ENCODE results near the gene PDSS1. TPM values are rescaled to one million over a fixed set of nuclear protein-coding genes. Genes with fewer than 3 reads are reported as not detected.
"Not testable (repeated sequence)": the region's sequence is repeated elsewhere in the genome, so short reads cannot be mapped to it uniquely, and the experiment has no call there.

PDSS1 gene, protein sequence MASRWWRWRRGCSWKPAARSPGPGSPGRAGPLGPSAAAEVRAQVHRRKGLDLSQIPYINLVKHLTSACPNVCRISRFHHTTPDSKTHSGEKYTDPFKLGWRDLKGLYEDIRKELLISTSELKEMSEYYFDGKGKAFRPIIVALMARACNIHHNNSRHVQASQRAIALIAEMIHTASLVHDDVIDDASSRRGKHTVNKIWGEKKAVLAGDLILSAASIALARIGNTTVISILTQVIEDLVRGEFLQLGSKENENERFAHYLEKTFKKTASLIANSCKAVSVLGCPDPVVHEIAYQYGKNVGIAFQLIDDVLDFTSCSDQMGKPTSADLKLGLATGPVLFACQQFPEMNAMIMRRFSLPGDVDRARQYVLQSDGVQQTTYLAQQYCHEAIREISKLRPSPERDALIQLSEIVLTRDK
- polyA plus RNA-seq (2013, experiment 1 of 4): 17.2 TPM
- polyA plus RNA-seq (2013, experiment 2 of 4): 12.0 TPM
- 11.0 TPM for polyA plus RNA-seq (2013, experiment 3 of 4)
- 11.5 TPM for polyA plus RNA-seq (2013, experiment 4 of 4)

DNA sequence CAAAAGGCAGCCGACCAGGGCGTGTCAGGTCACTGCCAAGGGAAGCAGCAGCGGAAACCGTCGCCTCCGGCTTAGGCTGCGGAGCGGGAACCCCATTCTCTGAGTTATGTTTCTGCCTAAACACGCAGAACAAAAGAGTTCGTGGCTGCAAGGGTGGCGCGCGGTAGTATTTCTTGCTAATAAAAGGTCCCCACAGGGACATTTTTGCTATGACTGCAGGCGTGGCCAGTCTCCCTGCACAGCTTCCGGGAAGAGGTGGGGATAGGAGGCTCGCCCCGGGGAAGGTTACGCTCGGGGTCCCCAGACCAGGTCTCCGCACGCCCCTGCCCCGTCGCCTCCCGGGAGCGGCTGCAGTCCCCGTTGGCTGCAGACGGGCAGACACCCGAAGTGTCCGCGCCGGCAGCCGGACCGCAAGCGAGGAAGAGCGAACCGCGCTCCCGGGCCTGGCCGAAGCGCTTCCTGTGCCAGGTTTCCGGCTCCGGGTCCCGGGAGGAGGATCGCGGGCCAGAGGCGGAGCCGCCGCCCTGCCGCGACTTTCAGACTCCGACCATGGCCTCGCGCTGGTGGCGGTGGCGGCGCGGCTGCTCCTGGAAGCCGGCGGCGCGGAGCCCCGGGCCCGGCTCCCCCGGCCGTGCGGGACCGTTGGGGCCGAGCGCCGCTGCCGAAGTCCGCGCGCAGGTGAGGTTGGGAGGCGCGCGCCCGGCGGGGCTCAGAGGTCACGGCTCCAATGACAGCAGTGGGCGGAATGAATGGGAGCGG is at the start of gene PDSS1:
Gene PDSS1 (plus strand): TSS at position 539 of the 759 bp plus-strand sequence. CDS start 11 bp downstream, at position 550.
- H3K9me3 ChIP-seq (ENCODE audit: control insufficient read depth, low read length): no peaks in the 10 kb centered on the region
- H3K4me1 ChIP-seq (ENCODE audit: control insufficient read depth, insufficient read depth, low read length): no peaks in the 10 kb centered on the region
- WGBS, 2 experiments: 0 to 1% methylated on average over 82 of the region's 82 CpGs
- H3K36me3 ChIP-seq (ENCODE audit: control insufficient read depth, insufficient read depth, low read length): no peaks in the 10 kb centered on the region
- H3K4me3 ChIP-seq (ENCODE audit: insufficient read depth, low read depth, low read length): peak within 1 kb of the TSS; percentile 94
- no peak within 1 kb of the TSS for H3K27ac ChIP-seq (ENCODE audit: insufficient read depth, low read depth, low read length, poor library complexity, severe bottlenecking)
- H3K27me3 ChIP-seq (ENCODE audit: control insufficient read depth, insufficient read depth, low read length, poor library complexity, severe bottlenecking): peaks cover 8% of the 10 kb centered on the region

DNA sequence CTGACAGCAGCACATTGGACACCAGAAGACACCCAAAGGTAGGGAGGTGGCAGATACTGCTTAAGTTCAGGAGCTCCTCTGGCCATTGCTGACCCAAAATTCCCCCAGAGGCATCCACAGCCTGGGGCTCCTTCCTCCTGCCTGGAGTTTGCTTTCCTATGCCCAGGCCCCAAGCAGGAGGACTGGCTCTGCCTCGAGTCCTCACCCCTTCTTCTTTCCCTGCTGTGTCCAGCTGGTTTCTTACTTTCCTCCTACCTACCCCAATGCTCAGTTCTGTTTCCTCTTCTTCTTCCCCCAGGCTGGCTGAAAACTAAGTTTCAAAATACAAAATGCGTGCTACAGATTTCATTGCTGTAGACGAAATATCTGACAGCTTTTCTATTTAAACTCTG is 49.3 kb upstream of the PDSS1 start:
- H3K4me1 ChIP-seq (ENCODE audit: control insufficient read depth, insufficient read depth, low read length); H3K9me3 ChIP-seq (ENCODE audit: control insufficient read depth, low read length); H3K27me3 ChIP-seq (ENCODE audit: control insufficient read depth, insufficient read depth, low read length, poor library complexity, severe bottlenecking); H3K36me3 ChIP-seq (ENCODE audit: control insufficient read depth, insufficient read depth, low read length); H3K27ac ChIP-seq (ENCODE audit: insufficient read depth, low read depth, low read length, poor library complexity, severe bottlenecking); H3K4me3 ChIP-seq (ENCODE audit: insufficient read depth, low read depth, low read length): not testable (repeated sequence)
- WGBS, 2 experiments: 83 to 96% methylated on average over 3 of the region's 3 CpGs

DNA sequence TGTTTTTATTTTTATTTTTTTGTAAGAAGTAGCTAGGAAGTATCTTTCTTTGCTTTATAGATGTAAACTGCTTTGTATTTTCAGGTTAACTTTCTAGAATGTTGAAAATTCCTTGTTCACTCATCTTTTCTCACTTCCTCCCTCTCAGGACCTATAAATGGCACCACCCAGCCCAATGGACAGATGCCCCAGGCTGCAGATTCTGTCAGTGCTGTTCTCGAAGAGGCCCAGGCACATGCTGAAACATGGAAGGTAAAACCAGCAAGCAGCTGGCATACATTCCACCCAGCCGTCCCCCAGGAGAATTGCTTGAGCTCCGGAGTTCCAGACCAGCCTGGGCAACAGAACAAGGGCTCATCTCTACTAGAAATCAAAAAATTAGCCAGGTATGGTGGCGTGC is 47.1 kb upstream of the PDSS1 start:
- H3K27ac ChIP-seq (ENCODE audit: insufficient read depth, low read depth, low read length, poor library complexity, severe bottlenecking): no peak overlapping the region
- H3K9me3 ChIP-seq (ENCODE audit: control insufficient read depth, low read length): no peaks in the 10 kb centered on the region
- H3K36me3 ChIP-seq (ENCODE audit: control insufficient read depth, insufficient read depth, low read length): no peaks in the 10 kb centered on the region
- no peaks in the 10 kb centered on the region for H3K27me3 ChIP-seq (ENCODE audit: control insufficient read depth, insufficient read depth, low read length, poor library complexity, severe bottlenecking)
- H3K4me3 ChIP-seq (ENCODE audit: insufficient read depth, low read depth, low read length): no peak overlapping the region
- no peaks in the 10 kb centered on the region for H3K4me1 ChIP-seq (ENCODE audit: control insufficient read depth, insufficient read depth, low read length)
- 92 to 93% methylated on average over 4 of the region's 4 CpGs for WGBS, 2 experiments

DNA sequence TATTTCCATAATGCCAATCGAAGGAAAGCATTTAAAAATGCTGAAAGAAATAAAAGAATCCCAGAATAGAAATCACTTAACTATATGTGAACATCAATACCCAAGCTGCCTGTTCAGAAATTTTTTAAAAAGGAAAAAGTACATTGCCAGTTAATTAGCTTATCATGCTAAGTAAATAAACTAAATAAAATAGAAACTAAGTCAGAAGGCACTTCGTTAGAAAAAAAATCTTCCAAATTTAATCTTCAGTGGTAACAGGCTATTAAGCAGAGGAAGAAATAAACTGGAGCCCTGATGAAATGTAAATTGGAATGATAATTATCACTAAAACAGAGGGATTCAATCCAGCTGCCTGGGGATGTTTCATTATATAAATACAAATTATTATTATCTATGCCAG is 46.0 kb upstream of the PDSS1 start:
- H3K36me3 ChIP-seq (ENCODE audit: control insufficient read depth, insufficient read depth, low read length); H3K4me3 ChIP-seq (ENCODE audit: insufficient read depth, low read depth, low read length); H3K9me3 ChIP-seq (ENCODE audit: control insufficient read depth, low read length); H3K27me3 ChIP-seq (ENCODE audit: control insufficient read depth, insufficient read depth, low read length, poor library complexity, severe bottlenecking); H3K27ac ChIP-seq (ENCODE audit: insufficient read depth, low read depth, low read length, poor library complexity, severe bottlenecking); H3K4me1 ChIP-seq (ENCODE audit: control insufficient read depth, insufficient read depth, low read length): not testable (repeated sequence)
- WGBS, 2 experiments: 80 to 88% methylated on average over 1 to 2 of the region's 2 CpGs

DNA sequence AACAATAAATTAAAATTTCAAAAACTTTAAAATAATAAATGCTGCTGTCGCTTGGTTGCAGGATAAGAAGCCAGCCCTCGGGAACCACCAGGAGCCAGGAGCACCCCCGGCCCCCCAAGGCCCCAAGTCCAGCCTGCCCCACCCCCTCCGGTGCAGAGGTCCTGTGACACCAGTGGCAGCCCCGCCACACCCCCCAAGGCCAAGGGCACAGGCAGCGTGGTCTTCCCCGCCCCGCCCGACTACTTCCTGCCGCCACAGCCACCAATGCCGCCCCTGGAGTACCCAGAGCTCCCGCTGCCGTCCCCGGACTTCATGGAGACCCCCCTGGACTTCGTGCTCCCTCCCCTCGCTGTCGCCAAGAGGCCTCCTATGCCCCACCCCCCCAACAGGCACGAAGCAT is 44.5 kb upstream of the PDSS1 start:
- 93 to 94% methylated on average over 18 of the region's 18 CpGs for WGBS, 2 experiments
- H3K9me3 ChIP-seq (ENCODE audit: control insufficient read depth, low read length): no peaks in the 10 kb centered on the region
- no peak overlapping the region for H3K4me3 ChIP-seq (ENCODE audit: insufficient read depth, low read depth, low read length)
- no peaks in the 10 kb centered on the region for H3K36me3 ChIP-seq (ENCODE audit: control insufficient read depth, insufficient read depth, low read length)
- H3K27ac ChIP-seq (ENCODE audit: insufficient read depth, low read depth, low read length, poor library complexity, severe bottlenecking): no peak overlapping the region
- H3K27me3 ChIP-seq (ENCODE audit: control insufficient read depth, insufficient read depth, low read length, poor library complexity, severe bottlenecking): no peaks in the 10 kb centered on the region
- H3K4me1 ChIP-seq (ENCODE audit: control insufficient read depth, insufficient read depth, low read length): no peaks in the 10 kb centered on the region

DNA sequence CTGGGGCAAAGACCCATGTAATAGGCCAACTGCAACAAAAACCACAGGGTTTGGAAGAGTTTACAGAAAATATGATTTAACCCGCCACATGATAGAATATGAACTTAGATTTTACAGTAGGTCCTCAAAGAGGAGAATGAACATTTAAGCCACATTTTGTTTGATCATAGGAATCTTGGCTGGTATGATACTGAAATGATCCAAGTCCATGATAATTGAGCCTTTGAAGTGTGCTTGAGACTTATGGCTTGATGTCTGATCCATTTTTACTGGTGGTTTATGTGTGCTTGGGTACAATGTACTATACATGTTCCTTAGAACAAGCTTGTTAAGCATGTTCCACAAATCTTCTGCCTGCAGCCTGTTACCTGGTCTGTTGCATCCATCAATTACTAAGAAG is 41.8 kb upstream of the PDSS1 start:
- Histone ChIP-seq H3K4me1 (ENCODE audit: control insufficient read depth, insufficient read depth, low read length) (no peaks in the 10 kb centered on the region), H3K9me3 (ENCODE audit: control insufficient read depth, low read length) (no peaks in the 10 kb centered on the region), H3K36me3 (ENCODE audit: control insufficient read depth, insufficient read depth, low read length) (no peaks in the 10 kb centered on the region), H3K27me3 (ENCODE audit: control insufficient read depth, insufficient read depth, low read length, poor library complexity, severe bottlenecking) (no peaks in the 10 kb centered on the region), H3K27ac (ENCODE audit: insufficient read depth, low read depth, low read length, poor library complexity, severe bottlenecking) (no peak overlapping the region), H3K4me3 (ENCODE audit: insufficient read depth, low read depth, low read length) (no peak overlapping the region)
- WGBS, 2 experiments: 97 to 100% methylated on average over 1 of the region's 1 CpG

DNA sequence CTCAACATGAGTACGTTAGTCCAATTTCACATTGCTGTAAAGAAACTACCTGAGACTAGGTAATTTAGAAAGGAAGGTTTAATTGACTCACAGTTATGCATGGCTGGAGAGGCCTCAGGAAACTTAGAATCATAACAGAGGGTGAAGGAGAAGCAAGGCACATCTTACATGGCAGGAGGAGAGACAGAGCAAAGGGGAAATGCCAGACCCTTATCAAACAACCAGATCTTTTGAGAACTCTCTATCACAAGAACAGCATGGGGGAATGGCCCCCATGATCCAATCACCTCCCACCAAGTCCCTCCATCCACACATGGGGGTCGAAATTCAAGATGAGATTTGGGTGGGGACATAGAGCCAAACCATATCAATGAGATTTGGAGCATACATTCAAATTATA is 34.6 kb upstream of the PDSS1 start:
- Histone ChIP-seq H3K36me3 (ENCODE audit: control insufficient read depth, insufficient read depth, low read length) (no peaks in the 10 kb centered on the region), H3K4me3 (ENCODE audit: insufficient read depth, low read depth, low read length) (no peak overlapping the region), H3K27ac (ENCODE audit: insufficient read depth, low read depth, low read length, poor library complexity, severe bottlenecking) (no peak overlapping the region), H3K4me1 (ENCODE audit: control insufficient read depth, insufficient read depth, low read length) (no peaks in the 10 kb centered on the region), H3K9me3 (ENCODE audit: control insufficient read depth, low read length) (no peaks in the 10 kb centered on the region), H3K27me3 (ENCODE audit: control insufficient read depth, insufficient read depth, low read length, poor library complexity, severe bottlenecking) (no peaks in the 10 kb centered on the region)
- WGBS, 2 experiments: 100% methylated on average over 1 to 2 of the region's 2 CpGs

DNA sequence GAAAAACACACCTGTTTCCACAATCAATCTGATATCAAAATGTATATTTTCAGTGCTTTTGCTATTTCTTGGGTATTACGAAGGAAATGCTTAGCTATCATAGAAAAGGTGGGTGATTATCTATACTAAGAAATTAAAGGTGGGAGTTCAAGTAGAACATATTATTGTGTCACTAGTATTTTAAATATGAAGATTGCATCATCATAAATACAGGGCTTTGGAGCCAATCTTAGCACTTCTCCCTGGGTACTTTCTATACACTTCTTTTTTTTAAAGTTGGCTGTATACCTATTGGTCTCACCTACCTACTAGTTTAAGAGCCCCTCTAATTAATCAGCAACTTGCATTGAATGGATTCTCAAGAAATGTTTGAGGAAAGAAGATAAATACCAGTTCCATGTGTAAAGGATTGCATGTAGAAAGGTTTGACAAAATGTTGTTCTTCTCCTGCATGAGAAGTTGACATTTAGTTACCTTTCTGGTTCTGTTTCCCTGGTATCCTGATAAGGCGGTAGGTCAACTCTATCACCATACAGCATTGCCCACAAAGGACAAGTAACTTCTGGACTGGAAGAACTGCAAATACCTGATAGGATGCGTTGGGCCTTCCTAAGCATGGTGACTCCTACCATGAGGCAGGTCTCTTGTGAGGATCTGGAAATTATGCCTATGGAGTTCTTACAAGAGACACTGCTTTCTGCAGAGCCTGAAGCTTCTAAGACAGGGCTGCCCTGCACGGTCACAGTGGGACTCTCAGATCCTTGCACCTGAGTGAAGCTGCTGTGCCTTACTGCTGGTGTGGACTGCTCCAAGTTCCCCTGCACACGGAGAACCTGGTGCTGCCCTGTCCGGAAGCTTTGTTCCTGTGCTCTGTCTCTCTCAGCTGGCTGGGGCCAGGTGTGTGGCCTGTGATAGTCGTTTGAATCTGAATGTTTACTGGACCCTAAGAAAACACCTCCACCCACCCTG is 32.1 kb upstream of the PDSS1 start:
- no peak overlapping the region for H3K4me3 ChIP-seq (ENCODE audit: insufficient read depth, low read depth, low read length)
- H3K36me3 ChIP-seq (ENCODE audit: control insufficient read depth, insufficient read depth, low read length): no peaks in the 10 kb centered on the region
- WGBS, 2 experiments: 84 to 86% methylated on average over 7 of the region's 7 CpGs
- no peak overlapping the region for H3K27ac ChIP-seq (ENCODE audit: insufficient read depth, low read depth, low read length, poor library complexity, severe bottlenecking)
- H3K27me3 ChIP-seq (ENCODE audit: control insufficient read depth, insufficient read depth, low read length, poor library complexity, severe bottlenecking): no peaks in the 10 kb centered on the region
- H3K9me3 ChIP-seq (ENCODE audit: control insufficient read depth, low read length): no peaks in the 10 kb centered on the region
- H3K4me1 ChIP-seq (ENCODE audit: control insufficient read depth, insufficient read depth, low read length): no peaks in the 10 kb centered on the region

DNA sequence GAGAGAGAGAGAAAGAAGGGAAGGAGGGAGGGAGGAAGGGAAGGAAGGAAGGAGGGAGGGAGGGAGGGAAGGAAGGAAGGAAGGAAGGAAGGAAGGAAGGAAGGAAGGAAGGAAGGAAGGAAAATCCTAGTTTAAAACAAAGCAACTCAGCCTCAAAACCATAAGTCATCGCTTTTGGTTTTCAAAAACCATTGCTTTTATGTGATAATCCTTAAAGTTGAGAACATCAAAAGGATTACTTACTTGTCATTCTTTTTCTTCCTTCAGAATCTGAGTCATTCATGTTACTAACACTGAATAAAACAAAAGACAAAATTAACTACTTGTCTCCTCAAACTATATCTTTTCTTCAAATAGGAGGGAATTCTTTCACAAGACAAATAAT is 21.6 kb upstream of the PDSS1 start:
- 100% methylated on average over 1 of the region's 1 CpG for WGBS, 2 experiments
- Histone ChIP-seq H3K27ac (ENCODE audit: insufficient read depth, low read depth, low read length, poor library complexity, severe bottlenecking) (no peak overlapping the region), H3K4me3 (ENCODE audit: insufficient read depth, low read depth, low read length) (no peak overlapping the region), H3K9me3 (ENCODE audit: control insufficient read depth, low read length) (no peaks in the 10 kb centered on the region), H3K27me3 (ENCODE audit: control insufficient read depth, insufficient read depth, low read length, poor library complexity, severe bottlenecking) (no peaks in the 10 kb centered on the region), H3K36me3 (ENCODE audit: control insufficient read depth, insufficient read depth, low read length) (no peaks in the 10 kb centered on the region), H3K4me1 (ENCODE audit: control insufficient read depth, insufficient read depth, low read length) (no peaks in the 10 kb centered on the region)
